ENCODE results near the gene IGSF8. TPM values are rescaled to one million over a fixed set of nuclear protein-coding genes. Genes with fewer than 3 reads are reported as not detected.

Gene IGSF8
- polyA plus RNA-seq, 2 of the 4 experiments (the other 2 are of a cell fraction) = 7.3 to 7.8 TPM

DNA sequence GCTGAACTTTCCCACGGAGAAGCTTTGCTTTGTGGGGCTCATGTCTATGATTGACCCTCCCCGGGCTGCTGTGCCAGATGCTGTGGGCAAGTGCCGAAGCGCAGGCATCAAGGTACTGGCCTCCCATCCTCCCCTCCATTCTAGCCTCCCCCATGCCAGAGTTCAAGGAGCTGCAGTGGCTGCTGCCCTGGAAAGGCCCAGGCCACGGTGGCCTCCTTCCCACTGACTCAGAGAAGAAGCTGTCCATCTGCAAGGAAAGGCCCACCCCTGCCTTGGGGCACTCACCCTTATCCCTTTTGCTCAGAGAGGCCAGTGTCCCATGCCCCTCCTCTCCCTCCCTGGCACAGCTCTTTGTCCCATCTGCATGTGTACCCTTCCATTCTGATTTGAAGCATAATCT is 32.1 kb upstream of the IGSF8 start:
- 56% methylated on average over 5 of the region's 5 CpGs for WGBS (ENCODE audit: missing lambda C conversion rate)
- DNase-seq (ENCODE audit: low read depth in 1 of 2, low spot score in 1 of 2) = no peak
- peaks cover 42% of the 10 kb centered on the region for H3K4me1 ChIP-seq
- peak in 1 of 2 experiments; percentile 16; a peak in 3 of 6 replicates for ATAC-seq
- peak overlapping the region; percentile 46; the same call in 2 of the 3 replicates for H3K4me2 ChIP-seq
- FAIRE-seq = no peak
- ChIA-PET POLR2A (no interaction called here), CTCF (interaction anchor here (1.2 to 23.7 kb wide), 3 partner anchors 16 to 62 kb away, joined by 6 to 222 read pairs (median 7); no protein-coding TSS in a partner anchor)
- H3K27ac ChIP-seq = peak overlapping the region; percentile 60 to 85; a peak in 4 of 6 replicates
- no peak for TF ChIP-seq TFCP2L1 (CRISPR knock-in tag; IDR thresholded peaks at IDR 0.05)
- TF ChIP-seq FOSL2 (IDR thresholded peaks at IDR 0.05) = no peak
- no peak for TF ChIP-seq FOSL2 (CRISPR knock-in tag; IDR thresholded peaks at IDR 0.05)
- no peak for TF ChIP-seq HDAC2 (IDR thresholded peaks at IDR 0.05)
- TF ChIP-seq, protein P1, sequence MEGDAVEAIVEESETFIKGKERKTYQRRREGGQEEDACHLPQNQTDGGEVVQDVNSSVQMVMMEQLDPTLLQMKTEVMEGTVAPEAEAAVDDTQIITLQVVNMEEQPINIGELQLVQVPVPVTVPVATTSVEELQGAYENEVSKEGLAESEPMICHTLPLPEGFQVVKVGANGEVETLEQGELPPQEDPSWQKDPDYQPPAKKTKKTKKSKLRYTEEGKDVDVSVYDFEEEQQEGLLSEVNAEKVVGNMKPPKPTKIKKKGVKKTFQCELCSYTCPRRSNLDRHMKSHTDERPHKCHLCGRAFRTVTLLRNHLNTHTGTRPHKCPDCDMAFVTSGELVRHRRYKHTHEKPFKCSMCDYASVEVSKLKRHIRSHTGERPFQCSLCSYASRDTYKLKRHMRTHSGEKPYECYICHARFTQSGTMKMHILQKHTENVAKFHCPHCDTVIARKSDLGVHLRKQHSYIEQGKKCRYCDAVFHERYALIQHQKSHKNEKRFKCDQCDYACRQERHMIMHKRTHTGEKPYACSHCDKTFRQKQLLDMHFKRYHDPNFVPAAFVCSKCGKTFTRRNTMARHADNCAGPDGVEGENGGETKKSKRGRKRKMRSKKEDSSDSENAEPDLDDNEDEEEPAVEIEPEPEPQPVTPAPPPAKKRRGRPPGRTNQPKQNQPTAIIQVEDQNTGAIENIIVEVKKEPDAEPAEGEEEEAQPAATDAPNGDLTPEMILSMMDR (IDR thresholded peaks at IDR 0.05) = no peak
- TF ChIP-seq, protein P2, sequence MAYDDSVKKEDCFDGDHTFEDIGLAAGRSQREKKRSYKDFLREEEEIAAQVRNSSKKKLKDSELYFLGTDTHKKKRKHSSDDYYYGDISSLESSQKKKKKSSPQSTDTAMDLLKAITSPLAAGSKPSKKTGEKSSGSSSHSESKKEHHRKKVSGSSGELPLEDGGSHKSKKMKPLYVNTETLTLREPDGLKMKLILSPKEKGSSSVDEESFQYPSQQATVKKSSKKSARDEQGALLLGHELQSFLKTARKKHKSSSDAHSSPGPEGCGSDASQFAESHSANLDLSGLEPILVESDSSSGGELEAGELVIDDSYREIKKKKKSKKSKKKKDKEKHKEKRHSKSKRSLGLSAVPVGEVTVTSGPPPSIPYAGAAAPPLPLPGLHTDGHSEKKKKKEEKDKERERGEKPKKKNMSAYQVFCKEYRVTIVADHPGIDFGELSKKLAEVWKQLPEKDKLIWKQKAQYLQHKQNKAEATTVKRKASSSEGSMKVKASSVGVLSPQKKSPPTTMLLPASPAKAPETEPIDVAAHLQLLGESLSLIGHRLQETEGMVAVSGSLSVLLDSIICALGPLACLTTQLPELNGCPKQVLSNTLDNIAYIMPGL (CRISPR knock-in tag; IDR thresholded peaks at IDR 0.05; ENCODE audit: borderline replicate concordance) = no peak
- TF ChIP-seq JUN (IDR thresholded peaks at IDR 0.05) = no peak
- TF ChIP-seq, protein P3, sequence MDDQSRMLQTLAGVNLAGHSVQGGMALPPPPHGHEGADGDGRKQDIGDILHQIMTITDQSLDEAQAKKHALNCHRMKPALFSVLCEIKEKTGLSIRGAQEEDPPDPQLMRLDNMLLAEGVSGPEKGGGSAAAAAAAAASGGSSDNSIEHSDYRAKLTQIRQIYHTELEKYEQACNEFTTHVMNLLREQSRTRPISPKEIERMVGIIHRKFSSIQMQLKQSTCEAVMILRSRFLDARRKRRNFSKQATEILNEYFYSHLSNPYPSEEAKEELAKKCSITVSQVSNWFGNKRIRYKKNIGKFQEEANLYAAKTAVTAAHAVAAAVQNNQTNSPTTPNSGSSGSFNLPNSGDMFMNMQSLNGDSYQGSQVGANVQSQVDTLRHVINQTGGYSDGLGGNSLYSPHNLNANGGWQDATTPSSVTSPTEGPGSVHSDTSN (IDR thresholded peaks at IDR 0.05) = no peak
- TF ChIP-seq, protein P4, sequence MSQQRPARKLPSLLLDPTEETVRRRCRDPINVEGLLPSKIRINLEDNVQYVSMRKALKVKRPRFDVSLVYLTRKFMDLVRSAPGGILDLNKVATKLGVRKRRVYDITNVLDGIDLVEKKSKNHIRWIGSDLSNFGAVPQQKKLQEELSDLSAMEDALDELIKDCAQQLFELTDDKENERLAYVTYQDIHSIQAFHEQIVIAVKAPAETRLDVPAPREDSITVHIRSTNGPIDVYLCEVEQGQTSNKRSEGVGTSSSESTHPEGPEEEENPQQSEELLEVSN (IDR thresholded peaks at IDR 0.05; ENCODE audit: borderline replicate concordance, low read depth) = no peak
- TF ChIP-seq, protein P5, sequence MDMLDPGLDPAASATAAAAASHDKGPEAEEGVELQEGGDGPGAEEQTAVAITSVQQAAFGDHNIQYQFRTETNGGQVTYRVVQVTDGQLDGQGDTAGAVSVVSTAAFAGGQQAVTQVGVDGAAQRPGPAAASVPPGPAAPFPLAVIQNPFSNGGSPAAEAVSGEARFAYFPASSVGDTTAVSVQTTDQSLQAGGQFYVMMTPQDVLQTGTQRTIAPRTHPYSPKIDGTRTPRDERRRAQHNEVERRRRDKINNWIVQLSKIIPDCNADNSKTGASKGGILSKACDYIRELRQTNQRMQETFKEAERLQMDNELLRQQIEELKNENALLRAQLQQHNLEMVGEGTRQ (IDR thresholded peaks at IDR 0.05) = no peak
- no peak for TF ChIP-seq MAZ (IDR thresholded peaks at IDR 0.05; ENCODE audit: borderline replicate concordance, low read depth, low read length)
- no peak for TF ChIP-seq HOXB13 (CRISPR knock-in tag; IDR thresholded peaks at IDR 0.05; ENCODE audit: low read depth)
- no peak for TF ChIP-seq RCOR1 (IDR thresholded peaks at IDR 0.05; ENCODE audit: low read depth, low read length)
- TF ChIP-seq EHMT2 (IDR thresholded peaks at IDR 0.05; ENCODE audit: low read depth) = no peak
- TF ChIP-seq MYC (IDR thresholded peaks at IDR 0.05; ENCODE audit: borderline replicate concordance, low read length) = no peak
- TF ChIP-seq KDM1A (IDR thresholded peaks at IDR 0.05; ENCODE audit: low read depth) = no peak
- no peaks in the 10 kb centered on the region for H3K9me3 ChIP-seq
- H3K4me3 ChIP-seq = no peak overlapping the region

DNA sequence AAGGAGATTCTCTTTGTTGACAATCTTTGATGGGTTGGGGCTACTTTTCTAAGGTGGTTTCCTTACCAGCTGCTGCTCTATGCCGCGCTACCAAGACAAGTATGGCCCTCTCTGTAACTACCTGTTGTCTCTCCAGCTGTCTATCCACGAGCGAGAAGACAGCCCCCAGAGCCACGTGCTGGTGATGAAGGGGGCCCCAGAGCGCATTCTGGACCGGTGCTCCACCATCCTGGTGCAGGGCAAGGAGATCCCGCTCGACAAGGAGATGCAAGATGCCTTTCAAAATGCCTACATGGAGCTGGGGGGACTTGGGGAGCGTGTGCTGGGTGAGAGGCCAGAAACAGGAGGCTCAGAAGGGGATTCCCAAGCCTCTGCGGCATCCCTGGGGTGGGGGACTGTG is 31.5 kb upstream of the IGSF8 start:
- FAIRE-seq (no peak), ATAC-seq (no peak), DNase-seq (ENCODE audit: low read depth in 1 of 2, low spot score in 1 of 2) (no peak)
- peaks cover 47% of the 10 kb centered on the region for H3K4me1 ChIP-seq
- 73% methylated on average over 11 of the region's 11 CpGs for WGBS (ENCODE audit: missing lambda C conversion rate)
- H3K4me2 ChIP-seq = no peak overlapping the region
- ChIA-PET CTCF (interaction anchor here (1.2 to 23.7 kb wide), 3 partner anchors 17 to 63 kb away, joined by 6 to 222 read pairs (median 7); no protein-coding TSS in a partner anchor), POLR2A (no interaction called here)
- H3K27ac ChIP-seq = peak overlapping the region; percentile 60 to 85; a peak in 5 of 6 replicates
- H3K4me3 ChIP-seq = no peak overlapping the region
- no peaks in the 10 kb centered on the region for H3K9me3 ChIP-seq
- TF ChIP-seq KDM5A (IDR thresholded peaks at IDR 0.05) = no peak
- no peak for TF ChIP-seq TP53 (CRISPR knock-in tag; IDR thresholded peaks at IDR 0.05)
- TF ChIP-seq, protein P5 (IDR thresholded peaks at IDR 0.05) = no peak
- no peak for TF ChIP-seq FOSB (CRISPR knock-in tag; IDR thresholded peaks at IDR 0.05)
- TF ChIP-seq, protein P6, sequence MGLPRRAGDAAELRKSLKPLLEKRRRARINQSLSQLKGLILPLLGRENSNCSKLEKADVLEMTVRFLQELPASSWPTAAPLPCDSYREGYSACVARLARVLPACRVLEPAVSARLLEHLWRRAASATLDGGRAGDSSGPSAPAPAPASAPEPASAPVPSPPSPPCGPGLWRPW (IDR thresholded peaks at IDR 0.05) = no peak
- TF ChIP-seq ZC3H11A (IDR thresholded peaks at IDR 0.05) = no peak
- TF ChIP-seq, protein P7, sequence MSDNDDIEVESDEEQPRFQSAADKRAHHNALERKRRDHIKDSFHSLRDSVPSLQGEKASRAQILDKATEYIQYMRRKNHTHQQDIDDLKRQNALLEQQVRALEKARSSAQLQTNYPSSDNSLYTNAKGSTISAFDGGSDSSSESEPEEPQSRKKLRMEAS (IDR thresholded peaks at IDR 0.05) = no peak
- TF ChIP-seq CEBPB (IDR thresholded peaks at IDR 0.05) = no peak
- TF ChIP-seq, protein P4 (IDR thresholded peaks at IDR 0.05; ENCODE audit: borderline replicate concordance, low read depth) = no peak
- TF ChIP-seq NR3C1 (IDR thresholded peaks at IDR 0.05) = no peak
- TF ChIP-seq ZSCAN20 (CRISPR knock-in tag; IDR thresholded peaks at IDR 0.05) = no peak
- TF ChIP-seq HOXA7 (CRISPR knock-in tag; IDR thresholded peaks at IDR 0.05) = no peak
- no peak for TF ChIP-seq RFX5 (IDR thresholded peaks at IDR 0.05)
- TF ChIP-seq ZFP36 (IDR thresholded peaks at IDR 0.05; ENCODE audit: borderline replicate concordance, partially characterized antibody) = no peak
- no peak for TF ChIP-seq CHD2 (IDR thresholded peaks at IDR 0.05; ENCODE audit: low read length, partially characterized antibody)
- TF ChIP-seq EP300 (IDR thresholded peaks at IDR 0.05) = no peak
- TF ChIP-seq SREBF2 (IDR thresholded peaks at IDR 0.05) = no peak

All from A549 (cell line).